ENCODE measurements around the gene SMAD6. TPM values are rescaled to one million over a fixed set of nuclear protein-coding genes. Genes with fewer than 3 reads are reported as not detected.
A peak's percentile ranks its signal among the peaks of the same experiment; 100 is the strongest.

Gene SMAD6
- total and polyA plus RNA-seq, 9 of the 15 experiments (the other 6 are each of a cell fraction or from before 2014, with no cell fraction given), result 0.10 to 15.5 (median 3.7) TPM

DNA sequence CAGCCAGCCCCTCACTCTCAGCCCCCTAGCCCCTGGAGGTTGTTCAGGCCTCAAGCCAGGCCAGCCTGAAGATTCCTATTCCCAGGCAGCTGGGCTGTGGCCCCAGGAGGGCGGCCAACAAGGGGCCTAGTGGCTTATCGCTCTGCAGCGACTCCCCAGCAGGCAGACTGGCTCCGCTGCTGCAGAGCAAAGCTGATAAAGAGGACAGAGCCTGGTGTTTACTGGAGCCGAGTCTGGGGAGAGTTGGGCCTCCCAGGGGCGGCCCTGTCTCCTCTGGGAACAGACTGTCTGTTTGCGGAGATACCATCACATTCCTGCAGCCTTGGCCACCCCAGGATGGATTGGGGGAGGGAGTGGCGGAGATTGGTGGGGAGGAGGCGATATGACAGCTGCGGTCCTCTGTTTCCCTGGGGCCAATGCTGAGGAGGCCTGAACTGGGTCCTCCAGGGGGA, 22.4 kb upstream of the SMAD6 start (continued):
- TF ChIP-seq, protein P1, sequence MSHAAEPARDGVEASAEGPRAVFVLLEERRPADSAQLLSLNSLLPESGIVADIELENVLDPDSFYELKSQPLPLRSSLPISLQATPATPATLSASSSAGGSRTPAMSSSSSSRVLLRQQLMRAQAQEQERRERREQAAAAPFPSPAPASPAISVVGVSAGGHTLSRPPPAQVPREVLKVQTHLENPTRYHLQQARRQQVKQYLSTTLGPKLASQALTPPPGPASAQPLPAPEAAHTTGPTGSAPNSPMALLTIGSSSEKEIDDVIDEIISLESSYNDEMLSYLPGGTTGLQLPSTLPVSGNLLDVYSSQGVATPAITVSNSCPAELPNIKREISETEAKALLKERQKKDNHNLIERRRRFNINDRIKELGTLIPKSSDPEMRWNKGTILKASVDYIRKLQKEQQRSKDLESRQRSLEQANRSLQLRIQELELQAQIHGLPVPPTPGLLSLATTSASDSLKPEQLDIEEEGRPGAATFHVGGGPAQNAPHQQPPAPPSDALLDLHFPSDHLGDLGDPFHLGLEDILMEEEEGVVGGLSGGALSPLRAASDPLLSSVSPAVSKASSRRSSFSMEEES (CRISPR knock-in tag; IDR thresholded peaks at IDR 0.05), result no peak; the same call in 1 of the 2 replicates
- peak in 1 of 2 experiments; percentile 65 for TF ChIP-seq NCOA2 (IDR thresholded peaks at IDR 0.05; ENCODE audit: partially characterized antibody in 2 of 2)
- TF ChIP-seq ZNF780A (CRISPR knock-in tag; IDR thresholded peaks at IDR 0.05), result no peak
- no peak for TF ChIP-seq ZNF316 (IDR thresholded peaks at IDR 0.05)
- peak; percentile 93 for TF ChIP-seq VEZF1 (CRISPR knock-in tag; IDR thresholded peaks at IDR 0.05)
- TF ChIP-seq ETV5 (CRISPR knock-in tag; IDR thresholded peaks at IDR 0.05; ENCODE audit: low read depth), result peak; percentile 48
- TF ChIP-seq CEBPG (CRISPR knock-in tag; IDR thresholded peaks at IDR 0.05), result no peak
- TF ChIP-seq CEBPG (tag; conservative IDR thresholded peaks at IDR 0.05 in 1 of 2, IDR thresholded peaks at IDR 0.05 in 1 of 2), result no peak
- peak; percentile 20; the same call in 1 of the 2 replicates for TF ChIP-seq GABPA (tag; conservative IDR thresholded peaks at IDR 0.05; ENCODE audit: low read depth)
- TF ChIP-seq PHF20 (IDR thresholded peaks at IDR 0.05; ENCODE audit: partially characterized antibody), result no peak
- peak; percentile 61 for TF ChIP-seq MEIS2 (IDR thresholded peaks at IDR 0.05; ENCODE audit: partially characterized antibody)
- TF ChIP-seq, protein P2, sequence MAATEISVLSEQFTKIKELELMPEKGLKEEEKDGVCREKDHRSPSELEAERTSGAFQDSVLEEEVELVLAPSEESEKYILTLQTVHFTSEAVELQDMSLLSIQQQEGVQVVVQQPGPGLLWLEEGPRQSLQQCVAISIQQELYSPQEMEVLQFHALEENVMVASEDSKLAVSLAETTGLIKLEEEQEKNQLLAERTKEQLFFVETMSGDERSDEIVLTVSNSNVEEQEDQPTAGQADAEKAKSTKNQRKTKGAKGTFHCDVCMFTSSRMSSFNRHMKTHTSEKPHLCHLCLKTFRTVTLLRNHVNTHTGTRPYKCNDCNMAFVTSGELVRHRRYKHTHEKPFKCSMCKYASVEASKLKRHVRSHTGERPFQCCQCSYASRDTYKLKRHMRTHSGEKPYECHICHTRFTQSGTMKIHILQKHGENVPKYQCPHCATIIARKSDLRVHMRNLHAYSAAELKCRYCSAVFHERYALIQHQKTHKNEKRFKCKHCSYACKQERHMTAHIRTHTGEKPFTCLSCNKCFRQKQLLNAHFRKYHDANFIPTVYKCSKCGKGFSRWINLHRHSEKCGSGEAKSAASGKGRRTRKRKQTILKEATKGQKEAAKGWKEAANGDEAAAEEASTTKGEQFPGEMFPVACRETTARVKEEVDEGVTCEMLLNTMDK (IDR thresholded peaks at IDR 0.05; ENCODE audit: borderline replicate concordance, insufficient read depth, low read depth, low read length, poor library complexity, severe bottlenecking), result no peak
- TF ChIP-seq, protein P3, sequence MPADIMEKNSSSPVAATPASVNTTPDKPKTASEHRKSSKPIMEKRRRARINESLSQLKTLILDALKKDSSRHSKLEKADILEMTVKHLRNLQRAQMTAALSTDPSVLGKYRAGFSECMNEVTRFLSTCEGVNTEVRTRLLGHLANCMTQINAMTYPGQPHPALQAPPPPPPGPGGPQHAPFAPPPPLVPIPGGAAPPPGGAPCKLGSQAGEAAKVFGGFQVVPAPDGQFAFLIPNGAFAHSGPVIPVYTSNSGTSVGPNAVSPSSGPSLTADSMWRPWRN (IDR thresholded peaks at IDR 0.05; ENCODE audit: low read depth), result peak; percentile 72
- TF ChIP-seq, protein P4, sequence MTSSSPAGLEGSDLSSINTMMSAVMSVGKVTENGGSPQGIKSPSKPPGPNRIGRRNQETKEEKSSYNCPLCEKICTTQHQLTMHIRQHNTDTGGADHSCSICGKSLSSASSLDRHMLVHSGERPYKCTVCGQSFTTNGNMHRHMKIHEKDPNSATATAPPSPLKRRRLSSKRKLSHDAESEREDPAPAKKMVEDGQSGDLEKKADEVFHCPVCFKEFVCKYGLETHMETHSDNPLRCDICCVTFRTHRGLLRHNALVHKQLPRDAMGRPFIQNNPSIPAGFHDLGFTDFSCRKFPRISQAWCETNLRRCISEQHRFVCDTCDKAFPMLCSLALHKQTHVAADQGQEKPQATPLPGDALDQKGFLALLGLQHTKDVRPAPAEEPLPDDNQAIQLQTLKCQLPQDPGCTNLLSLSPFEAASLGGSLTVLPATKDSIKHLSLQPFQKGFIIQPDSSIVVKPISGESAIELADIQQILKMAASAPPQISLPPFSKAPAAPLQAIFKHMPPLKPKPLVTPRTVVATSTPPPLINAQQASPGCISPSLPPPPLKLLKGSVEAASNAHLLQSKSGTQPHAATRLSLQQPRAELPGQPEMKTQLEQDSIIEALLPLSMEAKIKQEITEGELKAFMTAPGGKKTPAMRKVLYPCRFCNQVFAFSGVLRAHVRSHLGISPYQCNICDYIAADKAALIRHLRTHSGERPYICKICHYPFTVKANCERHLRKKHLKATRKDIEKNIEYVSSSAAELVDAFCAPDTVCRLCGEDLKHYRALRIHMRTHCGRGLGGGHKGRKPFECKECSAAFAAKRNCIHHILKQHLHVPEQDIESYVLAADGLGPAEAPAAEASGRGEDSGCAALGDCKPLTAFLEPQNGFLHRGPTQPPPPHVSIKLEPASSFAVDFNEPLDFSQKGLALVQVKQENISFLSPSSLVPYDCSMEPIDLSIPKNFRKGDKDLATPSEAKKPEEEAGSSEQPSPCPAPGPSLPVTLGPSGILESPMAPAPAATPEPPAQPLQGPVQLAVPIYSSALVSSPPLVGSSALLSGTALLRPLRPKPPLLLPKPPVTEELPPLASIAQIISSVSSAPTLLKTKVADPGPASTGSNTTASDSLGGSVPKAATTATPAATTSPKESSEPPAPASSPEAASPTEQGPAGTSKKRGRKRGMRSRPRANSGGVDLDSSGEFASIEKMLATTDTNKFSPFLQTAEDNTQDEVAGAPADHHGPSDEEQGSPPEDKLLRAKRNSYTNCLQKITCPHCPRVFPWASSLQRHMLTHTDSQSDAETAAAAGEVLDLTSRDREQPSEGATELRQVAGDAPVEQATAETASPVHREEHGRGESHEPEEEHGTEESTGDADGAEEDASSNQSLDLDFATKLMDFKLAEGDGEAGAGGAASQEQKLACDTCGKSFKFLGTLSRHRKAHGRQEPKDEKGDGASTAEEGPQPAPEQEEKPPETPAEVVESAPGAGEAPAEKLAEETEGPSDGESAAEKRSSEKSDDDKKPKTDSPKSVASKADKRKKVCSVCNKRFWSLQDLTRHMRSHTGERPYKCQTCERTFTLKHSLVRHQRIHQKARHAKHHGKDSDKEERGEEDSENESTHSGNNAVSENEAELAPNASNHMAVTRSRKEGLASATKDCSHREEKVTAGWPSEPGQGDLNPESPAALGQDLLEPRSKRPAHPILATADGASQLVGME (CRISPR knock-in tag; IDR thresholded peaks at IDR 0.05), result peak; percentile 13; the same call in 1 of the 2 replicates
- peak; percentile 96 for TF ChIP-seq TAL1 (IDR thresholded peaks at IDR 0.05)
- no peak for TF ChIP-seq PPARD (CRISPR knock-in tag; IDR thresholded peaks at IDR 0.05)
- no peak for TF ChIP-seq ESRRB (CRISPR knock-in tag; IDR thresholded peaks at IDR 0.05; ENCODE audit: borderline replicate concordance)

Data from K562 (cell line).